Activated CD8-positive, alpha-beta memory T cell treated with anti-CD3 and anti-CD28 coated beads, Interleukin-2, amount 10 ng/mL, durations not matched to agents 7 days and 5 days (primary cell): ENCODE results near the gene PNPLA2. TPM values are rescaled to one million over a fixed set of nuclear protein-coding genes. Genes with fewer than 3 reads are reported as not detected.
A peak's percentile ranks its signal among the peaks of the same experiment; 100 is the strongest.

Experiments used
- ATAC-seq: fragments of 150-1000 bp; cut with Tn5 transposase; one replicate; pipeline ENCODE4 v1.10.0; 2021; ENCODE audit warnings: moderate library complexity
- CTCF ChIA-PET: fragments of 350-600 bp; sonication (Branson Sonifier 250); formaldehyde crosslinking; loops from one replicate; lab custom pipeline; 2021; ENCODE audit warnings: antibody characterized with exemption; lab: Charles Lee
- DNase-seq: peaks from one replicate; pipeline ENCODE4 v3.0.0-alpha.2; 2020
- H3K27ac Mint-ChIP-seq: one replicate; pipeline ENCODE4 v1.8.0; 2021; ENCODE audit warnings: mild to moderate bottlenecking, mixed read lengths
- H3K27me3 Mint-ChIP-seq: one replicate; pipeline ENCODE4 v1.8.0; 2021; ENCODE audit warnings: mixed read lengths
- H3K36me3 Mint-ChIP-seq: one replicate; pipeline ENCODE4 v1.8.0; 2021; ENCODE audit warnings: mild to moderate bottlenecking, mixed read lengths
- H3K4me1 Mint-ChIP-seq: one replicate; pipeline ENCODE4 v1.8.0; 2021; ENCODE audit warnings: mixed read lengths
- H3K4me3 Mint-ChIP-seq: one replicate; pipeline ENCODE4 v1.8.0; 2021; ENCODE audit warnings: mild to moderate bottlenecking, moderate library complexity, mixed read lengths
- H3K9me3 Mint-ChIP-seq: one replicate; pipeline ENCODE4 v1.8.0; 2022; ENCODE audit warnings: low read depth, mixed read lengths
- total RNA-seq, 2 experiments: library from RNA; stranded (reverse); gene quantifications; one replicate each; pipeline ENCODE4 v1.2.3, GENCODE V29; 2021

PNPLA2 gene
- total RNA-seq, 2 experiments from 2014 or later: 64.7 to 70.0 TPM

DNA sequence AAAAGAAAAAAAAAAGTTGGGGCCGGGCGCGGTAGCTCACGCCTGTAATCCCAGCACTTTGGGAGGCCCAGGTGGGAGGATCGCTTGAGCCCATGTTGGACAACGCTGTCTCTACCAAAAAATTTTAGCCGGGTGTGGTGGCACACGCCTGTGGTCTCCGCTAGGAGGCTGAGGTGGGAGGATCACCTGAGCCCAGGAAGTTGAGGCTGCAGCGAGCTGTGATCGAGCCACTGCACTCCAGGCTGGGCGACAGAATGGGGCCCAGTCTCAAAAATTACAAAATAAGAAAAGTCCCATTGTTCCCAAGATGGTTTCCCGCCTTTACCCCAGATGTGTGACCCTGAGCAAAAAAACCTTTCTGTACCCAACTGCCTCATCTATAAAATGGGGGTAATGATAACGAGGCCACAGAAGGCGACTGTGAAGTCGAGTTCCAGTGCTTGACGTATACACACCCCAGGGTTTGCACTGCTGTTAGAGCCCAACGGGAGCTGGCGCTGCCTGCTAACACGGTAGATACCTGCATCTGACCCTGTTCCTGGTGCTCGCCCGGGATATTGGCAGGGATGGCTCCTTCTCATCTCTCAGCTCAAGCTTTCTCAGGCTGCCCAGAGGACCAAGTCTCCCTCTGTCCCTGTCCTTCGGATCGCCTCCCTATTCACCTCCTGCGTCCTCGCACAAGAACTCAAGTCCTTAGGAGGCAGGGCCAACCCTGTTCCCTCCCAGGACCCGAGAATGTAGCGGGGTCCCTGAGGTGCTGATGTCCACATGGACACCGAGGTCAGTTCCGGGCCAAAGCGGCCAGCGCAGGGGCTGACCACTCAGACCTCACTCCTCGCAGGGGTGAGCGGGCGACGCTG lies 10.1 kb upstream of the PNPLA2 start:
- H3K27ac Mint-ChIP-seq: peak overlapping the region; percentile 99
- no peaks in the 10 kb centered on the region for H3K9me3 Mint-ChIP-seq
- peak overlapping the region; percentile 95 for H3K4me3 Mint-ChIP-seq
- no peaks in the 10 kb centered on the region for H3K27me3 Mint-ChIP-seq
- peaks cover 22% of the 10 kb centered on the region for H3K36me3 Mint-ChIP-seq
- ATAC-seq: no peak
- peak; percentile 85 for DNase-seq
- CTCF ChIA-PET: interaction anchor here (0.6 to 3.4 kb wide), 10 partner anchors 9 to 113 kb away, joined by 3 to 17 read pairs (median 4); partner anchors contain the start of genes CD151, DEAF1 and TMEM80
- H3K4me1 Mint-ChIP-seq: peaks cover 45% of the 10 kb centered on the region

DNA sequence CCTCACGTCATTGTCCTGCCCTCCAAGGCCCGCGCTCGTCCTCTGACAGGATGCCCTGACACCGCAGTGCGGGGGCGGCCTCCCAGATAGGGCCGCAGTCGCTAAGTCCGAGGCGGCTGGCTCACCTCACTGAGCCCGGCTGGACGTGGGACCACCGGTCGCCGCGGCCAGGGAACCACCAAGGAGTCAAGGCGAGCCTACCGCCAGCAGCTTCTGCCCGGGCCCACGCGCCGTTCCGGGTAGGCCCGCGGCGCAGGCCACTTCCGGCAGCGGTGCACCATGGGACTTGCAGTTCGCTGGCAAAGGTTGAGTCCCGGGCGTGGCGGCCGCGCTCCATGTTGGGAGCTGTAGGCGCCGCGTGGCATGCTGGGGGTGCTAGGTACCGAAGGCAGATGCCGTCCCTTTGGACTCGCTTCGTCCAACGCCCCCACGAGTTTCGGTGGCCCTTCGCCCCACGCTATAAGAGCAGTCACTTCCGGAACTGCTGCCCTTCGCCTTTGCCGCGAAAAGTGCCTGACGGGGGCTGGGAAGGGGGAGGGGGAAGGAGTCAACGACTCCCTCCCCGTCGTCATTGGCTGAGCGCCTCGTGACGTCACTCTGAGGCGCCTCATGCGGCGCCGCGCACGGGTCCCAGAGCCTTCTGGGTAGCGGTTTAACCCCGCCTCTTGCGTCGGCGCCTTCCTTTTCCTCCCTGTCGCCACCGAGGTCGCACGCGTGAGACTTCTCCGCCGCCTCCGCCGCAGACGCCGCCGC lies 9.3 kb upstream of the PNPLA2 start, which contains the start of gene RPLP2:
TSS of gene RPLP2 (plus strand) at position 681 of the 753 bp plus-strand sequence. CDS start 268 bp downstream, outside the sequence.
- H3K27me3 Mint-ChIP-seq: no peaks in the 10 kb centered on the region
- CTCF ChIA-PET: interaction anchor here (0.6 to 3.4 kb wide), 10 partner anchors 8 to 114 kb away, joined by 3 to 17 read pairs (median 4); partner anchors contain the start of genes CD151, DEAF1, TMEM80 and TSPAN4
- peak within 1 kb of the TSS; percentile 99 for H3K27ac Mint-ChIP-seq
- peak; percentile 99 for DNase-seq
- no peaks in the 10 kb centered on the region for H3K9me3 Mint-ChIP-seq
- ATAC-seq: peak; percentile 82
- H3K36me3 Mint-ChIP-seq: peaks cover 24% of the 10 kb centered on the region
- H3K4me3 Mint-ChIP-seq: peak within 1 kb of the TSS; percentile 95
- peaks cover 41% of the 10 kb centered on the region for H3K4me1 Mint-ChIP-seq

DNA sequence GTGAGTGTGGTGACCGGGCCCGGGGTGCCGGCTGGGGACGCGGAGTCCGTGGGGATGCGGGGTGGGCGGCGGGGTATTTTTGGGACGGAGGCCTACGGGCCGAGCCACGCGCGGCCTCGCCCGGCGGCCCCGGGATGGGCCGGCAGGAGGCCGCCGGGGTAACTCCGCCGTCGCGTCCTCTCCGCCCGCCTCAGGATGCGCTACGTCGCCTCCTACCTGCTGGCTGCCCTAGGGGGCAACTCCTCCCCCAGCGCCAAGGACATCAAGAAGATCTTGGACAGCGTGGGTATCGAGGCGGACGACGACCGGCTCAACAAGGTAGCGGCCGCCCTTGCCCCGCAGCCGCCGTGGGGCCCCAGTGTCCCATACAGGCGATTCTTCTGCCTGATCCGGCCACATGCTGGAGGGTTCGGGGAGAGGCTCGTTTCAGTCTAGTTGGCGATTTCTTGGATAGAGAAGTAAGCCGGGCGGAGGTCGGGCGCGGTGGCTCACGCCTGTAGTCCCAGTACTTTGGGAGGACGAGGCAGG lies 8.6 kb upstream of the PNPLA2 start:
- Mint-ChIP-seq H3K4me3 (peak overlapping the region; percentile 95), H3K4me1 (peaks cover 41% of the 10 kb centered on the region), H3K36me3 (peaks cover 24% of the 10 kb centered on the region)

DNA sequence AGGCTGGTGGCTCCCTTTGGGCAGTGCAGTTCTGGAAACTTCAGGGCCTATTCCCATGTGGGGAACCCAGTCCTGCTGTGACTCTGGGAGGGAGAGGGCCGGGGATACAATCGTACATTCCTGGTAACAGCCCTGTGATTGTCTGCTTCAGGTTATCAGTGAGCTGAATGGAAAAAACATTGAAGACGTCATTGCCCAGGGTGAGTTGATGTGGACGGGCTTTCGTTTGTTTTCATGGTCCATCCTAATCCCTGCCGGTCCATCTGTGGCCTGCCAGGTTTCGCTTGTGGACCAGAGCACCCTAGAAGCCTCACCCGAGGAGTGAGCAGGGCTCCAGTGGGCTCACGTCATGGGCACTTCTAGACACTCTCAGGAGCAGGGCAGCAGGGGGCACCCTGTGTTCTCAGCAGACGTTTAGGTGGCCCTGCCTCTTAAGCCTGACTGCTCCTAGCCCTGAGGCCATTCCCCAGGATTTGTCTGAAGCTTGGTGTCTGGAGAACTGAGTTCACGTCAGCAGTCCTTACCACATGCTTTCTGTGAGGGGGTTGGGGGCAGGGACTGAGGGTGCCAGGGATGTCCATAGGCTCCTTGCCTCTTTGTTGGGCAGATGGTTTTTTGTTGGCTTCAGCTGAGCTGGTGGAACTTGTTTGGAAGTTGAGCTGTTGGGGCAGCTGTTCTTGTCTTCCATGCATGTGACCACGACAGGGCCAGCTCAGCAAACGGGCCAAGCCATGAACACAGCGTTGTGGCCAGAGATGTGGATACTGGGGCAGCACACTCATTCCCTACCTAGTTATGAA lies 7.1 kb upstream of the PNPLA2 start:
- Mint-ChIP-seq H3K27me3 (no peaks in the 10 kb centered on the region), H3K36me3 (peaks cover 24% of the 10 kb centered on the region), H3K4me1 (peaks cover 33% of the 10 kb centered on the region), H3K27ac (peak overlapping the region; percentile 89), H3K4me3 (peak overlapping the region; percentile 95), H3K9me3 (no peaks in the 10 kb centered on the region)
- CTCF ChIA-PET: interaction anchor here (0.7 to 2.2 kb wide), 4 partner anchors 14 to 276 kb away, joined by 3 to 9 read pairs (median 4); no protein-coding TSS in a partner anchor
- ATAC-seq (no peak), DNase-seq (no peak)

More for the DNA sequence above, 8.6 kb upstream of the PNPLA2 start:
- CTCF ChIA-PET: interaction anchor here (0.6 to 3.4 kb wide), 7 partner anchors 7 to 115 kb away, joined by 3 to 17 read pairs (median 6); partner anchors contain the start of genes DEAF1, TMEM80 and TSPAN4
- peak; percentile 4 for ATAC-seq
- H3K9me3 Mint-ChIP-seq: no peaks in the 10 kb centered on the region
- no peaks in the 10 kb centered on the region for H3K27me3 Mint-ChIP-seq
- peak overlapping the region; percentile 99 for H3K27ac Mint-ChIP-seq
- no peak for DNase-seq

DNA sequence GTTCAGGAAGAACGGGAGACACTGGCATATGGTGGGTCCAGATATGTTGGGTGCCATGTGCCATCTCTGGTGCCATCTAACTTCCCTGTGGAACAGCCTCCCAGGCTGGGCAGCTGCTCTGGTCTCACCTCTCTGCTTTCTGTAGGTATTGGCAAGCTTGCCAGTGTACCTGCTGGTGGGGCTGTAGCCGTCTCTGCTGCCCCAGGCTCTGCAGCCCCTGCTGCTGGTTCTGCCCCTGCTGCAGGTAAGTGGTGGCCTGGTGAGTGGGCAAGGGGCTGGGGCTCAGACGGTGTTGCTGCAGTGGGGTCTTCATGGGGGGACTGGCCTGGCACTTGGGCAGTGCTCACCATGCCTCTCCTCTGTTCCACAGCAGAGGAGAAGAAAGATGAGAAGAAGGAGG lies 6.3 kb upstream of the PNPLA2 start:
- Mint-ChIP-seq H3K27ac (peak overlapping the region; percentile 49), H3K9me3 (no peaks in the 10 kb centered on the region), H3K27me3 (no peaks in the 10 kb centered on the region), H3K36me3 (peaks cover 24% of the 10 kb centered on the region), H3K4me3 (no peak overlapping the region), H3K4me1 (peaks cover 33% of the 10 kb centered on the region)
- DNase-seq (no peak), ATAC-seq (no peak)
- CTCF ChIA-PET: interaction anchor here (2.0 to 2.2 kb wide), 2 partner anchors 13 to 31 kb away, joined by 4 to 9 read pairs; no protein-coding TSS in a partner anchor

DNA sequence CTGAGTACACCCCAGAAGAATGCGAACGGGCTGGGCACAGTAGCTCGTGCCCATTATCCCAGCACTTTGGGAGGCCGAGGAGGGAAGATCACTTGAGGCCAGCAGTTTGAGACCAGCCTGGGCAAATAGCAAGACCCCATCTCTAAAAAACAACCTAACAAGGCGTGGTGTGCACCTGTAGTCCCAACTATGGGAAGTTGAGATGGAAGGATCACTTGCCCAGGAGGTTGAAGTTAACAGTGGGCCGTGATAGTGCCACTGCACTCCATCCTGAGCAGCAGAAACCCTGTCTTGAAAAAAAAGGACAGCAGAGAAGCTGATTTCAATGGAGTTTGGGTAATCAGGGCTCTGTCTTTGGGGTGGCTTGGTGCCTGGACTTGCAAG lies 5.7 kb upstream of the PNPLA2 start:
- CTCF ChIA-PET: interaction anchor here (0.9 to 2.0 kb wide), 2 partner anchors 13 to 31 kb away, joined by 3 to 4 read pairs; no protein-coding TSS in a partner anchor
- H3K4me1 Mint-ChIP-seq: peaks cover 30% of the 10 kb centered on the region
- H3K9me3 Mint-ChIP-seq: no peaks in the 10 kb centered on the region
- peak overlapping the region; percentile 49 for H3K27ac Mint-ChIP-seq
- peaks cover 24% of the 10 kb centered on the region for H3K36me3 Mint-ChIP-seq
- no peak for ATAC-seq
- H3K4me3 Mint-ChIP-seq: no peak overlapping the region
- no peaks in the 10 kb centered on the region for H3K27me3 Mint-ChIP-seq
- DNase-seq: no peak

DNA sequence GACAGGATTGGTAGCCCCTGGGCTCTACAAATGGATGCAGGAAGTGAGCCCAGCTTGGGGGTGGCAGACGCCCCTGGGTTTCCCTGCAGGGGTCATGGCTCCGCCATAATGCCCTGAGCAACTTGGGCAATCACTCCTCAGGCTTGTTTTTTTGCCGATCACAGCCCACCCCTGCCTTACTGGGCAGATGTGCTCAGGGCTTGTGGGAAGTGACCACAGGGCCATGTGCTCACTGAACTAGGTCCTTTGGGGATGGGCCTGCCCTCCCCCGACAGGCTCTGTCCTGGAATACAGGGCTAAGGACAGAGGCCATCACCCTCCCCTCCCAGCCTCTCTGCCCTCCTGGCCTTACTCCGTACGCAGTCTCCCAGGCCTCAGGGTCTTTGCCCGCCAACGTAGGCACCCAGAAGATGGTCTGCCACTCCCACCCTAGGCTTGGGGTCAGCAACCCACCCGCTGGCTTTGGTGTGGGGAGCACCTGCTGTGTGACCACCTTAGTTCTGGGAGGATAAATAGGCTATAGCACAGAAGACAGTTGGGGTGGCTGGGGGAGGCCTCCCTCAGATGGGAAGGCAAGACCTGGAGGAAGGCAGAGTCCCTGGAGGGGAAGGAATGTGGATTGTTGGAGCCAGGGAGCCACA lies 5.1 kb upstream of the PNPLA2 start:
- CTCF ChIA-PET: interaction anchor here (0.9 kb wide), 1 partner anchor 12 kb away, joined by 3 read pairs; no protein-coding TSS in a partner anchor
- Mint-ChIP-seq H3K36me3 (peaks cover 24% of the 10 kb centered on the region), H3K4me1 (peaks cover 27% of the 10 kb centered on the region), H3K27ac (peak overlapping the region; percentile 39), H3K4me3 (no peak overlapping the region), H3K27me3 (no peaks in the 10 kb centered on the region), H3K9me3 (no peaks in the 10 kb centered on the region)
- ATAC-seq (no peak), DNase-seq (no peak)

DNA sequence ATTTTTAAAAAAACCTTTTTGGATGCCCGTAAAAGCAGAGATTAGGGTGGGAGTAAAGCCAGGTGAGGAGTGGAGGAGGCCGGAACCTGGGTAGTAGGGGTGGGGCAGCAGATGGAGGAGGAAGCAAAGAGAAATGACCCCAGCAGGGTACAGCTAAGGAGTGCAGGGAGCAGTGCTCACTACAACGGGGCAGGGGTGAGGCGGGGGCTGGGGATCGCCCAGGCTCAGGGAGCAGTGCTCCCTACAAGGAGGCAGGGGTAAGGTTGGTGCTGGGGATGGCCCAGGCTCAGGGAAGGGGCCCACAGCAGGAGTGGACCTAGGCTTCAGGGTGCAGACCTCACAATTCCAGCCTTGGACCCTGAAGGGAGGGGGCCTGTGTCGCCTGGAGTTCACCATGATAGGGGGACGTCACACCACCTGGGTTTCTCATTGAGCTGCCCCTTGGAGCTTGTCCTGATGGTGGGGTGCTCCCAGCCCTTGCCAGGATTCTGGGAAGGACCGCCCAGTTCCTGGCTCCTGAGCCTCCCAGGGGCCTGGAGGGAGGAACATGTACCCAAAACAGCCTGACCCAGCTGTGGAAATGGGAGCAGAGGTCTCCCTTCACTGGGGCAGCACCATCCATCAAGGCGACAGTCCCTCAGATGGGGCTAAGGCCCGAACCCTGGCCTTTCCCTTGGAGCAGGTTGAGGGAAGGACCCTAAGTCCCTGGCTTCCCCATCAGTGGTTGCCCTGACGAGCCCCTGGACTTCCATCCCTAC lies 2.9 kb upstream of the PNPLA2 start:
- peaks cover 24% of the 10 kb centered on the region for H3K4me1 Mint-ChIP-seq
- no peak for ATAC-seq
- H3K4me3 Mint-ChIP-seq: no peak overlapping the region

DNA sequence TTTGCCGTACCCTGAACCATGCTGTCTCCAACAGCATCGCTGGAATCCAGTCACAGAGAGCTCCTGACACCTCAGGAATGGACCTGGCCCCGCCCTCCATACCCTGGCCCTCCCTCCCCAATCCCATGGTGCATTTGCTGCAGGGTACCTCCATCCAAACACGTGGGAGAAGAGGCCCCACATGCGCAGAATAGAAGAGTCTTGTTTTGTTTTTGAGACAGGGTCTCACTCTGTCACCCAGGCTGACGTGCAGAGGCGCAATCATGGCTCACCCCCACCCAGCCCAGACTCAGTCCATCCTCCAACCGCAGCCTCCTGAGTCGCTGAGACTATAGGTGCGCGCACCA lies 2.3 kb upstream of the PNPLA2 start:
- Mint-ChIP-seq H3K4me3 (no peak overlapping the region), H3K27me3 (no peaks in the 10 kb centered on the region)
- CTCF ChIA-PET: interaction anchor here (0.9 to 1.1 kb wide), 2 partner anchors 10 to 24 kb away, joined by 3 to 4 read pairs; no protein-coding TSS in a partner anchor

More for the DNA sequence above, 2.9 kb upstream of the PNPLA2 start:
- CTCF ChIA-PET: interaction anchor here (0.9 to 1.1 kb wide), 2 partner anchors 10 to 25 kb away, joined by 3 to 4 read pairs; no protein-coding TSS in a partner anchor
- Mint-ChIP-seq H3K27ac (no peak overlapping the region), H3K9me3 (no peaks in the 10 kb centered on the region), H3K27me3 (no peaks in the 10 kb centered on the region), H3K36me3 (peaks cover 24% of the 10 kb centered on the region)
- no peak for DNase-seq

DNA sequence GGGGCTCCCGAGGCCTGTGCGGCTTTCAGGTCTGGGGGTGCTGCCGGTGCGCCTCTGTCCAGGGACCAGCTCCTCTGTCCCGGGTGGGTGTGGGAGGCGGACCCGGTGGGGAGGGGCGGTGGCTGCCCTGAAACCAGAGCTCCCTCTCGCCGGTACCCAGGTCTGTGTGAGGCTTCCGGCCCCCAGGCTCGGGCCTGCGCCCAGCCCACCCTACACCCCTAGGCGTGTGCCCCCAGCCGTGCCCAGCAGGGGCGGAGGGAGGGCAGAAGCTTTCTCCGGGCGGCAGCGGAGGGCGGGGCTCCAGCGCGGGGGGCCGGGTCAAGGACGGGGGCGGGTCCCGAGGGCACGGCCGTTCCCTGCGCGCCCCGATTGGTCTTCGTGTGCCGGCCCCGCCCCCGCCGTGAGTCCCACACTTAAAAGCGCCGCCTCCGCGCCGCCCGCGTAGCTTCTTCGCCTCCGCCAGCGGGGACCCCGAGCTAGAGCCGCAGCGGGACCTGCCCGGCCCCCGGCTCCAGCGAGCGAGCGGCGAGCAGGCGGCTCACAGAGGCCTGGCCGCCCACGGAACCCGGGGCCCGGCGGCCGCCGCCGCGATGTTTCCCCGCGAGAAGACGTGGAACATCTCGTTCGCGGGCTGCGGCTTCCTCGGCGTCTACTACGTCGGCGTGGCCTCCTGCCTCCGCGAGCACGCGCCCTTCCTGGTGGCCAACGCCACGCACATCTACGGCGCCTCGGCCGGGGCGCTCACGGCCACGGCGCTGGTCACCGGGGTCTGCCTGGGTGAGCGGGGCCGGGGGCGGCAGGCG lies 616 bp downstream of the PNPLA2 start:
- Mint-ChIP-seq H3K36me3 (no peaks in the 10 kb centered on the region), H3K9me3 (no peaks in the 10 kb centered on the region), H3K27me3 (no peaks in the 10 kb centered on the region), H3K27ac (peak overlapping the region; percentile 78), H3K4me3 (peak overlapping the region; percentile 73), H3K4me1 (peaks cover 12% of the 10 kb centered on the region)
- peak; percentile 94 for DNase-seq
- CTCF ChIA-PET: interaction anchor here (0.8 to 2.8 kb wide), 7 partner anchors 9 to 232 kb away, joined by 3 to 12 read pairs (median 5); partner anchors contain the start of genes CRACR2B, POLR2L, RPLP2 and TSPAN4
- ATAC-seq: peak; percentile 81

More for the DNA sequence above, 2.3 kb upstream of the PNPLA2 start:
- DNase-seq (no peak), ATAC-seq (no peak)
- Mint-ChIP-seq H3K4me1 (peaks cover 23% of the 10 kb centered on the region), H3K9me3 (no peaks in the 10 kb centered on the region), H3K27ac (no peak overlapping the region), H3K36me3 (peaks cover 18% of the 10 kb centered on the region)
